IMR-90 (cell line): ENCODE measurements around the gene NUDT8. TPM values are rescaled to one million over a fixed set of nuclear protein-coding genes. Genes with fewer than 3 reads are reported as not detected.

ENCODE experiments used
- ATAC-seq: fragments of 200-7000 bp; cut with Tn5 transposase; 2 replicates; pipeline ENCODE4 v1.9.1; 2020; ENCODE audit warnings: low read depth, mild to moderate bottlenecking, moderate library complexity
- BruUV-seq: library from RNA; stranded (reverse); fragments of 400-500 nt; replicated peaks from 2 replicates; lab custom pipeline; 2021; lab: Mats Ljungman, UMichigan
- CTCF ChIA-PET: fragments of 300-600 bp; formaldehyde crosslinking; extraction: SDS; loops from one replicate; lab custom pipeline; 2021; ENCODE audit warnings: antibody characterized with exemption; lab: Yijun Ruan, JAX
- POLR2A ChIA-PET: fragments of 300-600 bp; sonication (Branson Sonifier 250); formaldehyde crosslinking; loops from one replicate; lab custom pipeline; 2022; ENCODE audit warnings: antibody characterized with exemption; ENCODE audit not compliant: unreplicated experiment; lab: Charles Lee
- DNase-seq: peaks from one replicate; pipeline ENCODE4 v3.0.0; 2013
- H2AFZ ChIP-seq: replicated peaks from 2 replicates; pipeline ENCODE3; 2013; ENCODE audit warnings: low read length, mild to moderate bottlenecking; ENCODE audit not compliant: poor library complexity
- H2AK5ac ChIP-seq: 2 replicates; pipeline ENCODE4 v1.6.1; 2013; ENCODE audit warnings: low read depth, low read length, inconsistent platforms
- H2AK9ac ChIP-seq: replicated peaks from 2 replicates; pipeline ENCODE3; 2013; ENCODE audit warnings: mild to moderate bottlenecking, low read depth, low read length, moderate library complexity; ENCODE audit not compliant: poor library complexity
- H2BK120ac ChIP-seq: 2 replicates; pipeline ENCODE4 v1.6.1; 2013; ENCODE audit warnings: low read depth, low read length, inconsistent platforms
- H2BK15ac ChIP-seq: 3 replicates; pipeline ENCODE4 v1.6.1; 2013; ENCODE audit warnings: low read depth, low read length, inconsistent platforms
- H2BK20ac ChIP-seq: 2 replicates; pipeline ENCODE4 v1.6.1; 2013; ENCODE audit warnings: low read depth, mild to moderate bottlenecking, inconsistent platforms, low read length, moderate library complexity
- H2BK5ac ChIP-seq: 2 replicates; pipeline ENCODE4 v1.6.1; 2013; ENCODE audit warnings: mild to moderate bottlenecking, low read depth, low read length, inconsistent platforms; ENCODE audit not compliant: poor library complexity, severe bottlenecking
- H3K14ac ChIP-seq: replicated peaks from 2 replicates; pipeline ENCODE4 v1.6.1; 2013; ENCODE audit warnings: low read depth, low read length, inconsistent platforms
- H3K18ac ChIP-seq: 2 replicates; pipeline ENCODE4 v1.6.1; 2013; ENCODE audit warnings: low read depth, low read length, control low read depth
- H3K23ac ChIP-seq: 2 replicates; pipeline ENCODE4 v1.6.1; 2013; ENCODE audit warnings: low read depth, low read length, inconsistent platforms
- H3K27ac ChIP-seq: 2 replicates; pipeline ENCODE4 v1.5.1; 2013; ENCODE audit warnings: mild to moderate bottlenecking, control low read depth, low read length; ENCODE audit not compliant: insufficient read depth
- H3K27me3 ChIP-seq: 2 replicates; pipeline ENCODE4 v1.6.1; 2013; ENCODE audit warnings: low read length; ENCODE audit not compliant: control insufficient read depth, insufficient read depth
- H3K36me3 ChIP-seq: 2 replicates; pipeline ENCODE4 v1.6.1; 2013; ENCODE audit warnings: low read length, mixed read lengths; ENCODE audit not compliant: control insufficient read depth, insufficient read depth
- H3K4ac ChIP-seq: 2 replicates; pipeline ENCODE4 v1.6.1; 2013; ENCODE audit warnings: low read depth, low read length, inconsistent platforms
- H3K4me1 ChIP-seq: 2 replicates; pipeline ENCODE4 v1.6.1; 2013; ENCODE audit warnings: low read length, mixed read lengths; ENCODE audit not compliant: control insufficient read depth, insufficient read depth
- H3K4me2 ChIP-seq: 2 replicates; pipeline ENCODE4 v1.6.1; 2013; ENCODE audit warnings: low read depth, mild to moderate bottlenecking, control low read depth, low read length, moderate library complexity
- H3K4me3 ChIP-seq: 2 replicates; pipeline ENCODE4 v1.5.1; 2013; ENCODE audit warnings: low read depth, mild to moderate bottlenecking, control low read depth, low read length, moderate library complexity; ENCODE audit not compliant: insufficient read depth
- H3K56ac ChIP-seq: 2 replicates; pipeline ENCODE4 v1.6.1; 2013; ENCODE audit warnings: low read length, inconsistent platforms; ENCODE audit not compliant: insufficient read depth; ENCODE audit errors: extremely low read depth
- H3K79me1 ChIP-seq, 2 experiments: 2 replicates each; pipeline ENCODE4 v1.6.1; 2013; ENCODE audit warnings: low read length in 2 of 2, inconsistent platforms in 1 of 2, low read depth in 1 of 2
- H3K9ac ChIP-seq: 2 replicates; pipeline ENCODE4 v1.6.1; 2013; ENCODE audit warnings: low read depth, low read length, control low read depth
- H3K9me1 ChIP-seq: 2 replicates; pipeline ENCODE4 v1.6.1; 2013; ENCODE audit warnings: low read length, inconsistent platforms; ENCODE audit not compliant: insufficient read depth
- H3K9me3 ChIP-seq: 2 replicates; pipeline ENCODE4 v1.6.1; 2013; ENCODE audit warnings: low read length; ENCODE audit not compliant: control insufficient read depth, insufficient read depth
- H4K20me1 ChIP-seq: 2 replicates; pipeline ENCODE4 v1.6.1; 2013; ENCODE audit warnings: low read length, inconsistent platforms; ENCODE audit not compliant: insufficient read depth
- H4K5ac ChIP-seq: 2 replicates; pipeline ENCODE4 v1.6.1; 2013; ENCODE audit warnings: mild to moderate bottlenecking, low read depth, low read length, control low read depth
- H4K8ac ChIP-seq, 2 experiments: 2 replicates each; pipeline ENCODE4 v1.6.1; 2013; ENCODE audit warnings: low read depth in 2 of 2, low read length in 2 of 2, control low read depth in 1 of 2, inconsistent platforms in 1 of 2
- H4K91ac ChIP-seq: 2 replicates; pipeline ENCODE4 v1.6.1; 2013; ENCODE audit warnings: low read depth, low read length, inconsistent platforms; ENCODE audit not compliant: insufficient read depth
- BHLHE40 ChIP-seq: fragments of 150-350 bp; IDR thresholded peaks from 2 replicates; pipeline ENCODE4 v1.6.1; 2016; ENCODE audit warnings: mild to moderate bottlenecking, low read depth, low read length
- CHD1 ChIP-seq: IDR thresholded peaks from 2 replicates; pipeline ENCODE4 v1.6.1; 2012; ENCODE audit warnings: low read depth, low read length, improper control_type of control experiment
- MAFK ChIP-seq: IDR thresholded peaks from 2 replicates; pipeline ENCODE4 v1.6.1; 2012; ENCODE audit warnings: low read depth, low read length, improper control_type of control experiment
- MXI1 ChIP-seq: IDR thresholded peaks from 2 replicates; pipeline ENCODE4 v1.6.1; 2012; ENCODE audit warnings: low read depth, mild to moderate bottlenecking, low read length, moderate library complexity, borderline replicate concordance
- NFE2L2 ChIP-seq: fragments of 150-350 bp; IDR thresholded peaks from 2 replicates; pipeline ENCODE4 v1.6.1; 2016; ENCODE audit warnings: low read depth, mild to moderate bottlenecking, low read length
- POLR2A ChIP-seq: IDR thresholded peaks from 2 replicates; pipeline ENCODE4 v1.6.1; 2012; ENCODE audit warnings: mild to moderate bottlenecking, low read depth, low read length
- RAD21 ChIP-seq: IDR thresholded peaks from 2 replicates; pipeline ENCODE4 v1.6.1; 2012; ENCODE audit warnings: low read length, improper control_type of control experiment
- SMC3 ChIP-seq: fragments of 150-350 bp; IDR thresholded peaks from 2 replicates; pipeline ENCODE4 v1.6.1; 2016; ENCODE audit warnings: low read depth, mild to moderate bottlenecking, antibody characterized with exemption, low read length, moderate library complexity
- WGBS, 2 experiments: methylation state at CpG; one replicate each; pipeline versions ENCODE4 v1.1.5 to v1.1.7; 2013; ENCODE audit warnings: missing lambda C conversion rate in 2 of 2; ENCODE audit not compliant: insufficient read length in 1 of 2; ENCODE audit errors: extremely low coverage in 2 of 2; 5-methylcytosine and 5-hydroxymethylcytosine counted together
- dilution Hi-C: fragments of 300-500 bp; cut with HindIII; formaldehyde crosslinking; loops from one replicate; pipeline ENCODE4 v1.14.3; 2018; ENCODE audit warnings: low sequenced_read_pairs; ENCODE audit not compliant: unreplicated experiment
- in situ Hi-C: fragments of 300-500 bp; cut with MboI; formaldehyde crosslinking; loops from 3 replicates; pipeline ENCODE4 v1.14.3; 2019; ENCODE audit warnings: low sequenced_read_pairs, inconsistent platforms, mixed read lengths
- intact Hi-C: fragments of 100-400 bp; cut with micrococcal nuclease; formaldehyde crosslinking; loops from 2 replicates; pipeline ENCODE4 v1.10.0; 2022
- polyA plus RNA-seq, 3 experiments: library from polyadenylated mRNA; depleted of rRNA; stranded (reverse); fragments of >200 nt; gene quantifications; 2 replicates each; pipeline ENCODE4 v1.2.3, GENCODE V29; 2012; ENCODE audit warnings: low replicate concordance in 1 of 3
- total RNA-seq: library from RNA; depleted of rRNA; stranded (reverse); fragments of >200 nt; gene quantifications from 2 replicates; pipeline ENCODE4 v1.2.3, GENCODE V29; 2012
- TF ChIP-seq, protein P1 (sequence below): fragments of 150-350 bp; IDR thresholded peaks from 2 replicates; pipeline ENCODE4 v1.6.1; 2017; ENCODE audit warnings: mild to moderate bottlenecking, antibody characterized with exemption, low read length, low read depth
- TF ChIP-seq, protein P2 (sequence below): conservative IDR thresholded peaks from 2 replicates; pipeline ENCODE4 v1.5.1; 2012; ENCODE audit warnings: mild to moderate bottlenecking, low read depth, low read length, improper control_type of control experiment
- TF ChIP-seq, protein P3 (sequence below): fragments of 150-350 bp; IDR thresholded peaks from 2 replicates; pipeline ENCODE4 v1.6.1; 2016; ENCODE audit warnings: low read depth, mild to moderate bottlenecking, low read length, moderate library complexity, borderline replicate concordance

NUDT8 gene
- total and polyA plus RNA-seq, 2 of the 4 experiments (the other 2 are of a cell fraction), result 1.4 to 2.5 TPM

DNA sequence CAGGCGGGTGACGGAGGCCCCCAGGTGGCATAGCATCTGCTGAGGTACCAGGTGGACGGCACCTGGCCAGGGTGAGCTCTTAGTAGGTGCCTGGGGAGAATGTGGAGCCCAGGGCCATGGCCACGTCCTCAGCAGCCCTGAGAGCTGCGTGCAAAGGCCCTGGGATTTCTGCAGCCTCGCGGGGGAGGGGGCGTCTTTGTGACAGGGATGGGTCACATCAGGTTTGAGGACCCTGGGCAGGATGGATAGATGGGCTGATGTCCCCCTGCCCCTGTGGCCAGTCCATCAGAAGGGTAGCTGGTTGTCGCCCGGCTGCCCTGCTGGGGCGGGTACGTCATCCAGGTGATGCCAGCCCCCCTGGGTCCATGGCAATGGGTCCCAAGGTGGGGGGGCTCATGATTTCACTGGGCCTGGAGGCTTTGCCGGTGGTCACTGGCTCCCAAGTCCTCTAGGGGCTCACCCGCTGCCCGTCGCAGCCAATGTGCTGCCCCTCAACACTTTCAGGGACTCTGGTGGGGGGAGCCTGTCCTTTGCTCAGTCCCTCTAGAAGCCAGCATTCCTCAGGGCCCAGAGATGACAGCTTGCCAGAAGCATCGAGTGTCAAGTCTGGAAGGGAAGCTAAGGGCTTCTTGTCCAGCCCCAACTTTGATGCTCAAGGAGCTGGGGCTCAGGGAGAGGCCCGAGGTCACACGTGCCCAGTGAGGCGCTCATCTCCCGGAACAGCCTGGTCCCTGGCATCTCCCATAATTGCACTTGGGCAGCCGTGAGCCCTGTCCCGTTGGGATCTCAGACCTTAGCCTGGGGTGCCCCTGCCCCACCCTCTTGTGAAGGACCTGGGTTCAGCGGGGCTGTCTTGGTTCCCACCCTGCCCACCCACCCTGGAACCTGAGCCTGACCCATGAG lies 9.0 kb upstream of the NUDT8 start:
- H2BK120ac ChIP-seq, result no peak overlapping the region
- no peak overlapping the region for H3K56ac ChIP-seq
- ChIA-PET CTCF (interaction anchor here (0.5 to 0.6 kb wide), 2 partner anchors 13 to 102 kb away, joined by 3 to 4 read pairs; no protein-coding TSS in a partner anchor), POLR2A (no interaction called here)
- dilution Hi-C loops, result no loop called here
- H2AK5ac ChIP-seq, result no peak overlapping the region
- ATAC-seq (no peak), DNase-seq (no peak)
- H3K4me2 ChIP-seq, result no peak overlapping the region
- 75% methylated on average over 13 of the region's 24 CpGs; no CpG with 5 or more reads in 1 of the 2 experiments for WGBS, 2 experiments
- no peak overlapping the region for H3K9ac ChIP-seq
- H4K91ac ChIP-seq, result no peak overlapping the region
- H2BK20ac ChIP-seq, result no peak overlapping the region
- no peak overlapping the region for H3K23ac ChIP-seq
- H3K79me1 ChIP-seq, result no peaks in the 10 kb centered on the region
- H3K18ac ChIP-seq, result no peak overlapping the region
- BruUV-seq, result no TSS peak
- in situ Hi-C loops, result no loop called here
- H3K36me3 ChIP-seq, result no peaks in the 10 kb centered on the region
- H2AFZ ChIP-seq, result no peak overlapping the region
- no peak overlapping the region for H2AK9ac ChIP-seq
- peaks cover 16% of the 10 kb centered on the region; the same call in 1 of the 2 replicates for H3K27me3 ChIP-seq
- H4K8ac ChIP-seq, result no peak overlapping the region
- H3K14ac ChIP-seq, result no peak overlapping the region
- H3K4ac ChIP-seq, result no peak overlapping the region
- no peak overlapping the region for H2BK5ac ChIP-seq
- intact Hi-C loops, result no loop called here
- no peak overlapping the region for H3K27ac ChIP-seq
- no peak overlapping the region for H4K5ac ChIP-seq
- TF ChIP-seq POLR2A, result no peak
- TF ChIP-seq NFE2L2, result no peak
- no peak for TF ChIP-seq BHLHE40
- TF ChIP-seq MAFK, result no peak
- TF ChIP-seq, protein P1, sequence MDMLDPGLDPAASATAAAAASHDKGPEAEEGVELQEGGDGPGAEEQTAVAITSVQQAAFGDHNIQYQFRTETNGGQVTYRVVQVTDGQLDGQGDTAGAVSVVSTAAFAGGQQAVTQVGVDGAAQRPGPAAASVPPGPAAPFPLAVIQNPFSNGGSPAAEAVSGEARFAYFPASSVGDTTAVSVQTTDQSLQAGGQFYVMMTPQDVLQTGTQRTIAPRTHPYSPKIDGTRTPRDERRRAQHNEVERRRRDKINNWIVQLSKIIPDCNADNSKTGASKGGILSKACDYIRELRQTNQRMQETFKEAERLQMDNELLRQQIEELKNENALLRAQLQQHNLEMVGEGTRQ, result no peak
- TF ChIP-seq CHD1, result no peak
- TF ChIP-seq RAD21, result no peak
- TF ChIP-seq, protein P2, sequence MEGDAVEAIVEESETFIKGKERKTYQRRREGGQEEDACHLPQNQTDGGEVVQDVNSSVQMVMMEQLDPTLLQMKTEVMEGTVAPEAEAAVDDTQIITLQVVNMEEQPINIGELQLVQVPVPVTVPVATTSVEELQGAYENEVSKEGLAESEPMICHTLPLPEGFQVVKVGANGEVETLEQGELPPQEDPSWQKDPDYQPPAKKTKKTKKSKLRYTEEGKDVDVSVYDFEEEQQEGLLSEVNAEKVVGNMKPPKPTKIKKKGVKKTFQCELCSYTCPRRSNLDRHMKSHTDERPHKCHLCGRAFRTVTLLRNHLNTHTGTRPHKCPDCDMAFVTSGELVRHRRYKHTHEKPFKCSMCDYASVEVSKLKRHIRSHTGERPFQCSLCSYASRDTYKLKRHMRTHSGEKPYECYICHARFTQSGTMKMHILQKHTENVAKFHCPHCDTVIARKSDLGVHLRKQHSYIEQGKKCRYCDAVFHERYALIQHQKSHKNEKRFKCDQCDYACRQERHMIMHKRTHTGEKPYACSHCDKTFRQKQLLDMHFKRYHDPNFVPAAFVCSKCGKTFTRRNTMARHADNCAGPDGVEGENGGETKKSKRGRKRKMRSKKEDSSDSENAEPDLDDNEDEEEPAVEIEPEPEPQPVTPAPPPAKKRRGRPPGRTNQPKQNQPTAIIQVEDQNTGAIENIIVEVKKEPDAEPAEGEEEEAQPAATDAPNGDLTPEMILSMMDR, result no peak
- TF ChIP-seq, protein P3, sequence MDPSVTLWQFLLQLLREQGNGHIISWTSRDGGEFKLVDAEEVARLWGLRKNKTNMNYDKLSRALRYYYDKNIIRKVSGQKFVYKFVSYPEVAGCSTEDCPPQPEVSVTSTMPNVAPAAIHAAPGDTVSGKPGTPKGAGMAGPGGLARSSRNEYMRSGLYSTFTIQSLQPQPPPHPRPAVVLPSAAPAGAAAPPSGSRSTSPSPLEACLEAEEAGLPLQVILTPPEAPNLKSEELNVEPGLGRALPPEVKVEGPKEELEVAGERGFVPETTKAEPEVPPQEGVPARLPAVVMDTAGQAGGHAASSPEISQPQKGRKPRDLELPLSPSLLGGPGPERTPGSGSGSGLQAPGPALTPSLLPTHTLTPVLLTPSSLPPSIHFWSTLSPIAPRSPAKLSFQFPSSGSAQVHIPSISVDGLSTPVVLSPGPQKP, result no peak
- no peak for TF ChIP-seq SMC3
- no peak for TF ChIP-seq MXI1
- no peak overlapping the region for H3K4me3 ChIP-seq
- H2BK15ac ChIP-seq, result no peak overlapping the region
- no peaks in the 10 kb centered on the region for H3K9me3 ChIP-seq
- no peaks in the 10 kb centered on the region for H3K9me1 ChIP-seq
- no peaks in the 10 kb centered on the region for H4K20me1 ChIP-seq
- H3K4me1 ChIP-seq, result no peaks in the 10 kb centered on the region
